HEK293 (cell line): ENCODE measurements around the gene GPR15.

Source experiments
- CTCF ChIA-PET: fragments of 350-600 bp; formaldehyde crosslinking; extraction: SDS; loops from one replicate; lab custom pipeline; 2021; ENCODE audit warnings: antibody characterized with exemption; lab: Yijun Ruan, JAX
- POLR2A ChIA-PET: fragments of 300-600 bp; formaldehyde crosslinking; extraction: SDS; loops from one replicate; lab custom pipeline; 2020; ENCODE audit warnings: antibody characterized with exemption, inconsistent platforms; lab: Yijun Ruan, JAX
- H3K27ac ChIP-seq: fragments of 200-500 bp; sonication (Bioruptor generic); 2 replicates; pipeline ENCODE4 v1.5.1; 2014; ENCODE audit warnings: low read depth, low read length, control low read depth, inconsistent platforms; ENCODE audit errors: extremely low read depth
- H3K36me3 ChIP-seq, 2 experiments: fragments of 200-500 bp in 1 of 2; sonication (Bioruptor generic) in 1 of 2; 1 replicate in 1 of 2; 2 replicates in 1 of 2; pipeline ENCODE4 v1.5.1; 2014 to 2017; ENCODE audit warnings: inconsistent platforms in 2 of 2, low read length in 2 of 2; ENCODE audit not compliant: control insufficient read depth in 2 of 2, insufficient read depth in 1 of 2
- H3K4me1 ChIP-seq: fragments of 200-500 bp; sonication (Bioruptor generic); 2 replicates; pipeline ENCODE4 v1.5.1; 2014; ENCODE audit warnings: mild to moderate bottlenecking, low read length, inconsistent platforms; ENCODE audit not compliant: control insufficient read depth, insufficient read depth
- H3K4me3 ChIP-seq: 2 replicates; pipeline ENCODE4 v1.5.1; 2011; ENCODE audit warnings: low read depth, mild to moderate bottlenecking, control low read depth, low read length, moderate library complexity
- H3K9me3 ChIP-seq: fragments of 200-500 bp; sonication (Bioruptor generic); 2 replicates; pipeline ENCODE4 v1.5.1; 2014; ENCODE audit warnings: low read depth, low read length, inconsistent platforms; ENCODE audit not compliant: control insufficient read depth, insufficient read depth
- BCL11A ChIP-seq: fragments of 450-650 bp; formaldehyde crosslinking; IDR thresholded peaks from 2 replicates; pipeline ENCODE4 v1.5.1; 2016; ENCODE audit warnings: low read depth, missing biosample characterization, missing genetic modification characterization
- HOXA7 ChIP-seq: sonication (generic); formaldehyde crosslinking; IDR thresholded peaks from 2 replicates; pipeline ENCODE4 v1.8.1; 2022; ENCODE audit warnings: missing genetic modification reagents, borderline replicate concordance
- KLF1 ChIP-seq: fragments of 450-650 bp; formaldehyde crosslinking; IDR thresholded peaks from 2 replicates; pipeline ENCODE4 v1.5.1; 2016; ENCODE audit warnings: missing biosample characterization, missing genetic modification characterization
- RBAK ChIP-seq: fragments of 450-650 bp; formaldehyde crosslinking; IDR thresholded peaks from 2 replicates; pipeline ENCODE4 v1.5.1; 2016; ENCODE audit warnings: missing biosample characterization, missing genetic modification characterization
- SETDB1 ChIP-seq: IDR thresholded peaks from one replicate; pipeline ENCODE4 v1.6.1; 2017; ENCODE audit warnings: mild to moderate bottlenecking, low read length, moderate library complexity, mixed read lengths; ENCODE audit not compliant: insufficient read length
- ZNF112 ChIP-seq: fragments of 450-650 bp; formaldehyde crosslinking; IDR thresholded peaks from 2 replicates; pipeline ENCODE4 v1.5.0; 2017; ENCODE audit warnings: missing biosample characterization, missing genetic modification characterization
- ZNF138 ChIP-seq: fragments of 450-650 bp; formaldehyde crosslinking; IDR thresholded peaks from 2 replicates; pipeline ENCODE4 v1.5.1; 2016; ENCODE audit warnings: missing biosample characterization, missing genetic modification characterization, borderline replicate concordance
- ZNF140 ChIP-seq: fragments of 450-650 bp; formaldehyde crosslinking; IDR thresholded peaks from 2 replicates; pipeline ENCODE4 v1.5.1; 2016; ENCODE audit warnings: missing biosample characterization, missing genetic modification characterization
- ZNF157 ChIP-seq: fragments of 450-650 bp; formaldehyde crosslinking; IDR thresholded peaks from 2 replicates; pipeline ENCODE4 v1.5.1; 2016; ENCODE audit warnings: missing biosample characterization, missing genetic modification characterization
- ZNF184 ChIP-seq: fragments of 450-650 bp; IDR thresholded peaks from 2 replicates; pipeline ENCODE4 v1.5.1; 2018; ENCODE audit warnings: missing biosample characterization, mild to moderate bottlenecking, missing genetic modification characterization
- ZNF202 ChIP-seq: fragments of 450-650 bp; formaldehyde crosslinking; IDR thresholded peaks from 2 replicates; pipeline ENCODE4 v1.5.1; 2016; ENCODE audit warnings: missing biosample characterization, missing genetic modification characterization, borderline replicate concordance
- ZNF248 ChIP-seq: fragments of 450-650 bp; formaldehyde crosslinking; IDR thresholded peaks from 2 replicates; pipeline ENCODE4 v1.5.1; 2017; ENCODE audit warnings: missing biosample characterization, missing genetic modification characterization
- ZNF266 ChIP-seq: fragments of 450-650 bp; formaldehyde crosslinking; IDR thresholded peaks from 2 replicates; pipeline ENCODE4 v1.5.1; 2016; ENCODE audit warnings: missing biosample characterization, missing genetic modification characterization, low read depth
- ZNF354C ChIP-seq: fragments of 450-650 bp; formaldehyde crosslinking; IDR thresholded peaks from 2 replicates; pipeline ENCODE4 v1.5.1; 2016; ENCODE audit warnings: missing biosample characterization, missing genetic modification characterization, low read depth, borderline replicate concordance
- ZNF416 ChIP-seq: fragments of 450-650 bp; formaldehyde crosslinking; IDR thresholded peaks from 2 replicates; pipeline ENCODE4 v1.5.1; 2016; ENCODE audit warnings: missing biosample characterization, missing genetic modification characterization
- ZNF473 ChIP-seq: fragments of 450-650 bp; formaldehyde crosslinking; IDR thresholded peaks from 2 replicates; pipeline ENCODE4 v1.5.1; 2017; ENCODE audit warnings: missing biosample characterization, missing genetic modification characterization
- ZNF521 ChIP-seq: fragments of 450-650 bp; formaldehyde crosslinking; IDR thresholded peaks from 2 replicates; pipeline ENCODE4 v1.5.1; 2017; ENCODE audit warnings: missing biosample characterization, mild to moderate bottlenecking, missing genetic modification characterization
- ZNF548 ChIP-seq: fragments of 450-650 bp; formaldehyde crosslinking; IDR thresholded peaks from 2 replicates; pipeline ENCODE4 v1.5.1; 2016; ENCODE audit warnings: missing biosample characterization, missing genetic modification characterization
- ZNF585B ChIP-seq: fragments of 450-650 bp; formaldehyde crosslinking; IDR thresholded peaks from 2 replicates; pipeline ENCODE4 v1.5.1; 2016; ENCODE audit warnings: missing biosample characterization, missing genetic modification characterization
- ZNF707 ChIP-seq: fragments of 450-650 bp; formaldehyde crosslinking; IDR thresholded peaks from 2 replicates; pipeline ENCODE4 v1.5.1; 2016; ENCODE audit warnings: missing biosample characterization, missing genetic modification characterization
- TF ChIP-seq, protein P1 (sequence below): fragments of 450-650 bp; formaldehyde crosslinking; IDR thresholded peaks from 2 replicates; pipeline ENCODE4 v1.5.0; 2017; ENCODE audit warnings: missing biosample characterization, missing genetic modification characterization, borderline replicate concordance
- TF ChIP-seq, protein P2 (sequence below): fragments of 450-650 bp; IDR thresholded peaks from 2 replicates; pipeline ENCODE4 v1.5.1; 2018; ENCODE audit warnings: missing biosample characterization, mild to moderate bottlenecking, missing genetic modification characterization
- TF ChIP-seq, protein P3 (sequence below): fragments of 450-650 bp; formaldehyde crosslinking; IDR thresholded peaks from 2 replicates; pipeline ENCODE4 v1.5.1; 2016; ENCODE audit warnings: missing biosample characterization, missing genetic modification characterization
- TF ChIP-seq, protein P4 (sequence below): fragments of 450-650 bp; formaldehyde crosslinking; IDR thresholded peaks from 2 replicates; pipeline ENCODE4 v1.5.1; 2016; ENCODE audit warnings: missing biosample characterization, missing genetic modification characterization

Gene GPR15

DNA sequence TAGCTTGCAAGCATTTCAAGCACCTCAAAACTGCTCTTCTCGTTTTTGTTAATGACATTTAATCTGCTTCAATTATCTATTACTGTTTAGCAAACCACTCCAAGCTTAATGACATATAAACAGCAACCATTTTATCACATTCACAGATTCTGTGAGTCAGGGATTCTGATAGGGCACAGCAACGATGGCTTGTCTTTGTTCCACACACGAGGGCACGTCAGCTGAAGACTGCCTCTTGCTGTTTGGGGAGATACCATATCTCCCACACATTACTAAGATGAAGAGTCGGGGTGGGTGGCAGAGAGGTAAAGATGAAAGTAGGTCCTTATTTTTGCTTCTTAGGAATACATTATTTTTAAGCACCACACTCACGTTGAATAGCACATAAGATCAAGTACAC is 42.4 kb downstream of the GPR15 start:
- TF ChIP-seq ZNF112 (no peak), ZNF202 (no peak), RBAK (tag by site-specific recombination) (no peak), BCL11A (tag by site-specific recombination) (no peak), ZNF140 (no peak), KLF1 (tag by site-specific recombination) (no peak), ZNF473 (tag by site-specific recombination) (no peak), HOXA7 (no peak), ZNF138 (no peak)
- TF ChIP-seq, protein P1, sequence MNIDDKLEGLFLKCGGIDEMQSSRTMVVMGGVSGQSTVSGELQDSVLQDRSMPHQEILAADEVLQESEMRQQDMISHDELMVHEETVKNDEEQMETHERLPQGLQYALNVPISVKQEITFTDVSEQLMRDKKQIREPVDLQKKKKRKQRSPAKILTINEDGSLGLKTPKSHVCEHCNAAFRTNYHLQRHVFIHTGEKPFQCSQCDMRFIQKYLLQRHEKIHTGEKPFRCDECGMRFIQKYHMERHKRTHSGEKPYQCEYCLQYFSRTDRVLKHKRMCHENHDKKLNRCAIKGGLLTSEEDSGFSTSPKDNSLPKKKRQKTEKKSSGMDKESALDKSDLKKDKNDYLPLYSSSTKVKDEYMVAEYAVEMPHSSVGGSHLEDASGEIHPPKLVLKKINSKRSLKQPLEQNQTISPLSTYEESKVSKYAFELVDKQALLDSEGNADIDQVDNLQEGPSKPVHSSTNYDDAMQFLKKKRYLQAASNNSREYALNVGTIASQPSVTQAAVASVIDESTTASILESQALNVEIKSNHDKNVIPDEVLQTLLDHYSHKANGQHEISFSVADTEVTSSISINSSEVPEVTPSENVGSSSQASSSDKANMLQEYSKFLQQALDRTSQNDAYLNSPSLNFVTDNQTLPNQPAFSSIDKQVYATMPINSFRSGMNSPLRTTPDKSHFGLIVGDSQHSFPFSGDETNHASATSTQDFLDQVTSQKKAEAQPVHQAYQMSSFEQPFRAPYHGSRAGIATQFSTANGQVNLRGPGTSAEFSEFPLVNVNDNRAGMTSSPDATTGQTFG (tag by site-specific recombination), result no peak
- H3K9me3 ChIP-seq, result no peaks in the 10 kb centered on the region
- no peak overlapping the region for H3K4me3 ChIP-seq
- H3K4me1 ChIP-seq, result no peaks in the 10 kb centered on the region
- no peak overlapping the region for H3K27ac ChIP-seq
- CTCF ChIA-PET, result interaction anchor here (0.7 to 0.9 kb wide), 2 partner anchors 10 to 1272 kb away, joined by 3 read pairs; no protein-coding TSS in a partner anchor
- H3K36me3 ChIP-seq, result peaks cover 0 to 24% of the 10 kb centered on the region in 2 experiments; a peak in 1 of 3 replicates
- POLR2A ChIA-PET, result no interaction called here

DNA sequence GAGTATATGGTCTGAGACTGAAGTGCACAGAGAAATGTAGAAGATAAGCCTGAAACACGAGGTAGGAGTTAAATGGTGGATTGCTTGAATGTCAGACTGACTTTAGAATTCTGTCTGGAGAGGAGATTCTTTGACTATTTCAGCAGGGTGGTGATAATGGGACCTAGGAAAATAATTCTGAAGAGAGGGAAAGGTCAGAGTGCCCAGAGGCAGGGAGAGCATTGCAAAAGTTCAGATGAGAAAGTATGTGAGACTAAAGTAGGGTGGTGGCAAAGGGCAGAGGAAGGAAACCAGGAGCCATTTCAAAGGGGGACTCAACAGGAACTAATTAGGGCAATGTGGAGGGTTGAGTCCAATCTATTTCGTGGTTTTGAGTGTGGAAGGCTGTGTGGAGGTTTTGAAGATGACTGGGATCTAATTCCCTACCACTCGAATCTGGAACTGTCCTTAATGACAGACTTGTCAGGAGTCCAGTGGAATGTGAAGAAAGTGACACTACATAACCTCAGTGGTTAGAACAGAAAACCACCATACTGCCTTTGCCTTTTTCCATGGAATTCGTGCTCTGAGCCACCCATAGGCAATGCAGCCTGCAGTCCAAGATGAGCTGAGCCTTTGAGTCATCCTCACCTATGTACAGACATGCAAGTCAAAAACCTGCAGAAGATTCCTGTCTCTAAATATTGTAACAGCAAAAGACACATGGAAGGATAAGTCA is 45.6 kb downstream of the GPR15 start:
- Histone ChIP-seq H3K9me3 (no peaks in the 10 kb centered on the region), H3K4me3 (no peak overlapping the region), H3K27ac (no peak overlapping the region), H3K4me1 (no peaks in the 10 kb centered on the region), H3K36me3 (peaks cover 0 to 48% of the 10 kb centered on the region in 2 experiments; a peak in 1 of 3 replicates)
- ChIA-PET POLR2A (interaction anchor here (1.6 kb wide), 1 partner anchor 16 kb away, joined by 6 read pairs; the partner anchor contains the start of gene CPOX), CTCF (no interaction called here)
- TF ChIP-seq SETDB1, result no peak
- TF ChIP-seq ZNF416, result no peak
- TF ChIP-seq, protein P2, sequence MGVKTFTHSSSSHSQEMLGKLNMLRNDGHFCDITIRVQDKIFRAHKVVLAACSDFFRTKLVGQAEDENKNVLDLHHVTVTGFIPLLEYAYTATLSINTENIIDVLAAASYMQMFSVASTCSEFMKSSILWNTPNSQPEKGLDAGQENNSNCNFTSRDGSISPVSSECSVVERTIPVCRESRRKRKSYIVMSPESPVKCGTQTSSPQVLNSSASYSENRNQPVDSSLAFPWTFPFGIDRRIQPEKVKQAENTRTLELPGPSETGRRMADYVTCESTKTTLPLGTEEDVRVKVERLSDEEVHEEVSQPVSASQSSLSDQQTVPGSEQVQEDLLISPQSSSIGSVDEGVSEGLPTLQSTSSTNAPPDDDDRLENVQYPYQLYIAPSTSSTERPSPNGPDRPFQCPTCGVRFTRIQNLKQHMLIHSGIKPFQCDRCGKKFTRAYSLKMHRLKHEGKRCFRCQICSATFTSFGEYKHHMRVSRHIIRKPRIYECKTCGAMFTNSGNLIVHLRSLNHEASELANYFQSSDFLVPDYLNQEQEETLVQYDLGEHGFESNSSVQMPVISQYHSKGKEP (tag by site-specific recombination), result no peak
- TF ChIP-seq ZNF473 (tag by site-specific recombination), result no peak
- TF ChIP-seq, protein P3, sequence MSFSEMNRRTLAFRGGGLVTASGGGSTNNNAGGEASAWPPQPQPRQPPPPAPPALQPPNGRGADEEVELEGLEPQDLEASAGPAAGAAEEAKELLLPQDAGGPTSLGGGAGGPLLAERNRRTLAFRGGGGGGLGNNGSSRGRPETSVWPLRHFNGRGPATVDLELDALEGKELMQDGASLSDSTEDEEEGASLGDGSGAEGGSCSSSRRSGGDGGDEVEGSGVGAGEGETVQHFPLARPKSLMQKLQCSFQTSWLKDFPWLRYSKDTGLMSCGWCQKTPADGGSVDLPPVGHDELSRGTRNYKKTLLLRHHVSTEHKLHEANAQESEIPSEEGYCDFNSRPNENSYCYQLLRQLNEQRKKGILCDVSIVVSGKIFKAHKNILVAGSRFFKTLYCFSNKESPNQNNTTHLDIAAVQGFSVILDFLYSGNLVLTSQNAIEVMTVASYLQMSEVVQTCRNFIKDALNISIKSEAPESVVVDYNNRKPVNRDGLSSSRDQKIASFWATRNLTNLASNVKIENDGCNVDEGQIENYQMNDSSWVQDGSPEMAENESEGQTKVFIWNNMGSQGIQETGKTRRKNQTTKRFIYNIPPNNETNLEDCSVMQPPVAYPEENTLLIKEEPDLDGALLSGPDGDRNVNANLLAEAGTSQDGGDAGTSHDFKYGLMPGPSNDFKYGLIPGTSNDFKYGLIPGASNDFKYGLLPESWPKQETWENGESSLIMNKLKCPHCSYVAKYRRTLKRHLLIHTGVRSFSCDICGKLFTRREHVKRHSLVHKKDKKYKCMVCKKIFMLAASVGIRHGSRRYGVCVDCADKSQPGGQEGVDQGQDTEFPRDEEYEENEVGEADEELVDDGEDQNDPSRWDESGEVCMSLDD (tag by site-specific recombination), result no peak
- TF ChIP-seq, protein P4, sequence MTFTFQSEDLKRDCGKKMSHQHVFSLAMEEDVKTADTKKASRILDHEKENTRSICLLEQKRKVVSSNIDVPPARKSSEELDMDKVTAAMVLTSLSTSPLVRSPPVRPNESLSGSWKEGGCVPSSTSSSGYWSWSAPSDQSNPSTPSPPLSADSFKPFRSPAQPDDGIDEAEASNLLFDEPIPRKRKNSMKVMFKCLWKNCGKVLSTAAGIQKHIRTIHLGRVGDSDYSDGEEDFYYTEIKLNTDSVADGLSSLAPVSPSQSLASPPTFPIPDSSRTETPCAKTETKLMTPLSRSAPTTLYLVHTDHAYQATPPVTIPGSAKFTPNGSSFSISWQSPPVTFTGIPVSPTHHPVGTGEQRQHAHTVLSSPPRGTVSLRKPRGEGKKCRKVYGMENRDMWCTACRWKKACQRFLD, result no peak
- no peak for TF ChIP-seq ZNF266 (tag by site-specific recombination)
- TF ChIP-seq ZNF248 (tag by site-specific recombination), result no peak
- TF ChIP-seq ZNF548, result no peak
- TF ChIP-seq ZNF585B, result no peak
- TF ChIP-seq ZNF157 (tag by site-specific recombination), result no peak
- TF ChIP-seq ZNF521 (tag by site-specific recombination), result no peak
- no peak for TF ChIP-seq ZNF184 (tag by site-specific recombination)
- TF ChIP-seq ZNF354C, result no peak
- no peak for TF ChIP-seq ZNF707
